HepG2 (cell line): ENCODE data around the gene PIANP. TPM values are rescaled to one million over a fixed set of nuclear protein-coding genes. Genes with fewer than 3 reads are reported as not detected.

Source experiments
- CREB3 ChIP-seq: sonication (generic); formaldehyde crosslinking; IDR thresholded peaks from 2 replicates; pipeline ENCODE4 v1.5.0; 2020; ENCODE audit warnings: missing genetic modification reagents
- DNMT3B ChIP-seq: conservative IDR thresholded peaks from 2 replicates; pipeline ENCODE4 v1.6.1; 2016; ENCODE audit warnings: missing biosample characterization, control low read depth
- ELF1 ChIP-seq: sonication (generic); formaldehyde crosslinking; IDR thresholded peaks from 2 replicates; pipeline ENCODE4 v1.4.0; 2020; ENCODE audit warnings: missing genetic modification reagents
- GABPA ChIP-seq, 2 experiments: IDR thresholded peaks; 2 replicates each; pipeline ENCODE4 v1.6.1; 2011 to 2016; ENCODE audit warnings: low read depth in 2 of 2, low read length in 1 of 2, missing biosample characterization in 1 of 2, missing genetic modification characterization in 1 of 2
- HMGA1 ChIP-seq: sonication (generic); formaldehyde crosslinking; conservative IDR thresholded peaks from 2 replicates; pipeline ENCODE4 v1.4.0; 2020; ENCODE audit warnings: missing genetic modification reagents
- HMGXB4 ChIP-seq, 2 experiments: sonication (generic) in 1 of 2; formaldehyde crosslinking in 1 of 2; IDR thresholded peaks; 2 replicates each; pipeline versions ENCODE4 v1.4.0 to v1.6.1; 2018 to 2020; ENCODE audit warnings: missing genetic modification reagents in 2 of 2, borderline replicate concordance in 1 of 2, low read depth in 1 of 2, mild to moderate bottlenecking in 1 of 2, missing biosample characterization in 1 of 2
- MEF2D ChIP-seq: sonication (generic); formaldehyde crosslinking; IDR thresholded peaks from 2 replicates; pipeline ENCODE4 v1.5.1; 2020; ENCODE audit warnings: mild to moderate bottlenecking, missing genetic modification reagents
- MXI1 ChIP-seq: IDR thresholded peaks from 3 replicates; pipeline ENCODE4 v1.6.1; 2012; ENCODE audit warnings: low read depth, low read length, inconsistent platforms, borderline replicate concordance
- NFYC ChIP-seq: IDR thresholded peaks from 2 replicates; pipeline ENCODE4 v1.6.1; 2016; ENCODE audit warnings: missing genetic modification reagents, missing compliant biosample characterization
- NKX3-1 ChIP-seq: sonication (generic); formaldehyde crosslinking; IDR thresholded peaks from 2 replicates; pipeline ENCODE4 v1.5.0; 2020; ENCODE audit warnings: missing genetic modification reagents
- NRL ChIP-seq: sonication (generic); formaldehyde crosslinking; IDR thresholded peaks from 2 replicates; pipeline ENCODE4 v1.5.0; 2020; ENCODE audit warnings: missing genetic modification reagents, mild to moderate bottlenecking, moderate library complexity, borderline replicate concordance
- TCF12 ChIP-seq, 2 experiments: fragments of 450-650 bp in 1 of 2; sonication (generic) in 1 of 2; formaldehyde crosslinking in 1 of 2; IDR thresholded peaks; 2 replicates each; pipeline versions ENCODE4 v1.6.1 to v1.8.0; 2017 to 2022; ENCODE audit warnings: antibody characterized with exemption in 1 of 2, mild to moderate bottlenecking in 1 of 2, missing genetic modification reagents in 1 of 2, moderate library complexity in 1 of 2
- TFDP1 ChIP-seq: IDR thresholded peaks from 2 replicates; pipeline ENCODE4 v1.6.1; 2016; ENCODE audit warnings: missing compliant biosample characterization, missing genetic modification reagents, borderline replicate concordance
- ZBED4 ChIP-seq: sonication (generic); formaldehyde crosslinking; IDR thresholded peaks from 2 replicates; pipeline ENCODE4 v1.4.0; 2020; ENCODE audit warnings: missing genetic modification reagents, borderline replicate concordance
- ZBTB39 ChIP-seq: sonication (generic); formaldehyde crosslinking; IDR thresholded peaks from 2 replicates; pipeline ENCODE4 v1.5.0; 2020; ENCODE audit warnings: missing genetic modification reagents
- ZNF20 ChIP-seq: sonication (generic); formaldehyde crosslinking; IDR thresholded peaks from 2 replicates; pipeline ENCODE4 v1.4.0; 2020; ENCODE audit warnings: mild to moderate bottlenecking, moderate library complexity, missing genetic modification reagents
- ZNF572 ChIP-seq: sonication (generic); formaldehyde crosslinking; IDR thresholded peaks from 2 replicates; pipeline ENCODE4 v1.5.1; 2020; ENCODE audit warnings: mild to moderate bottlenecking, missing genetic modification reagents
- polyA plus RNA-seq, 8 experiments: library from polyadenylated mRNA; depleted of rRNA in 3 of 8; stranded (reverse) in 7 of 8; unstranded in 1 of 8; fragments of >200 nt; fragmentation: Illumina TruSeq in 4 of 8; extraction: Trizol in 4 of 8; gene quantifications; 2 replicates each; pipeline versions ENCODE4 v1.2.1 to v1.2.3, GENCODE V29; 2011 to 2016; ENCODE audit warnings: low read depth in 4 of 8, missing spikeins in 1 of 8, mixed read lengths in 1 of 8; ENCODE audit not compliant: insufficient read depth in 1 of 8
- total RNA-seq, 5 experiments: library from RNA; depleted of rRNA; stranded (reverse); fragments of >200 nt; fragmentation: Illumina TruSeq; extraction: Trizol; gene quantifications; 2 replicates each; pipeline ENCODE4 v1.2.3, GENCODE V29; 2016; ENCODE audit warnings: low read depth in 1 of 5

PIANP gene
- total and polyA plus RNA-seq, 2 of the 13 experiments (the other 11 are each of a cell fraction or from before 2014, with no cell fraction given): not detected

- TF ChIP-seq ZBTB39 (CRISPR knock-in tag) (peak; percentile 64; the same call in 1 of the 2 replicates), HMGXB4 (CRISPR knock-in tag; IDR thresholded peaks at IDR 0.05; ENCODE audit: borderline replicate concordance in 1 of 2, low read depth in 1 of 2) (peak in 1 of 2 experiments; percentile 63; a peak in 2 of 4 replicates), TCF12 (IDR thresholded peaks at IDR 0.05) (no peak), TCF12 (CRISPR knock-in tag; IDR thresholded peaks at IDR 0.05) (no peak; the same call in 1 of the 2 replicates), HMGA1 (CRISPR knock-in tag) (no peak), NFYC (peak; percentile 79), MEF2D (CRISPR knock-in tag) (no peak; the same call in 1 of the 2 replicates), ZBED4 (CRISPR knock-in tag) (peak; percentile 57; the same call in 1 of the 2 replicates), GABPA (IDR thresholded peaks at IDR 0.05; ENCODE audit: low read depth, low read length) (peak; percentile 94), GABPA (CRISPR knock-in tag; IDR thresholded peaks at IDR 0.05; ENCODE audit: low read depth) (peak; percentile 98), ELF1 (CRISPR knock-in tag) (peak; percentile 96), ZNF20 (no peak), CREB3 (CRISPR knock-in tag) (no peak; the same call in 1 of the 2 replicates), TFDP1 (CRISPR knock-in tag) (peak; percentile 96), ZNF572 (no peak), NKX3-1 (CRISPR knock-in tag) (peak; percentile 87; the same call in 1 of the 2 replicates), NRL (CRISPR knock-in tag) (peak; percentile 98), MXI1 (peak; percentile 82; the same call in 1 of the 3 replicates), DNMT3B (CRISPR knock-in tag) (peak; percentile 81)
These were observed 23.2 kb upstream of the PIANP start, which contains the start of gene COPS7A (continued) for GRCh38 chr12:6723607-6724408.
